Fibroblast of lung (primary cell): ENCODE measurements around the gene XNDC1N. TPM values are rescaled to one million over a fixed set of nuclear protein-coding genes. Genes with fewer than 3 reads are reported as not detected.

ENCODE experiments used
- DNase-seq, 2 donors: peaks; one replicate each; pipeline versions ENCODE4 v3.0.0 to v3.0.0-alpha.2; 2010; ENCODE audit warnings: low read depth in 2 of 2
- H2AFZ ChIP-seq: 2 replicates; pipeline ENCODE4 v1.5.1; 2012; ENCODE audit warnings: low read length, control low read depth, inconsistent platforms
- H3K27ac ChIP-seq: 2 replicates; pipeline ENCODE4 v1.5.1; 2011; ENCODE audit warnings: low read length, control low read depth; ENCODE audit not compliant: insufficient read depth
- H3K27me3 ChIP-seq: 2 replicates; pipeline ENCODE4 v1.5.1; 2011; ENCODE audit warnings: mild to moderate bottlenecking, low read length; ENCODE audit not compliant: control insufficient read depth, insufficient read depth
- H3K36me3 ChIP-seq: 2 replicates; pipeline ENCODE4 v1.5.1; 2011; ENCODE audit warnings: low read length; ENCODE audit not compliant: control insufficient read depth, insufficient read depth
- H3K4me1 ChIP-seq: 2 replicates; pipeline ENCODE4 v1.5.1; 2011; ENCODE audit warnings: low read length; ENCODE audit not compliant: control insufficient read depth, insufficient read depth; ENCODE audit errors: extremely low read depth
- H3K4me2 ChIP-seq: 2 replicates; pipeline ENCODE4 v1.5.1; 2011; ENCODE audit warnings: low read length, control low read depth; ENCODE audit not compliant: insufficient read depth; ENCODE audit errors: extremely low read depth
- H3K4me3 ChIP-seq, 4 experiments: fragments of 200-600 bp in 1 of 4; sonication (generic) in 1 of 4; replicated peaks in 1 of 4; 2 replicates each; pipeline ENCODE4 v1.5.1; 2011 to 2016; ENCODE audit warnings: low read length in 4 of 4, low read depth in 3 of 4, mild to moderate bottlenecking in 3 of 4, control low read depth in 2 of 4, inconsistent platforms in 1 of 4, mixed read lengths in 1 of 4; ENCODE audit not compliant: insufficient read depth in 1 of 4; ENCODE audit errors: control extremely low read depth in 1 of 4
- H3K79me2 ChIP-seq: 2 replicates; pipeline ENCODE4 v1.5.1; 2012; ENCODE audit warnings: mild to moderate bottlenecking, low read length, inconsistent platforms; ENCODE audit not compliant: control insufficient read depth, insufficient read depth
- H3K9ac ChIP-seq: 2 replicates; pipeline ENCODE4 v1.5.1; 2011; ENCODE audit warnings: mild to moderate bottlenecking, low read length, control low read depth; ENCODE audit not compliant: insufficient read depth
- H3K9me3 ChIP-seq: 2 replicates; pipeline ENCODE4 v1.5.1; 2012; ENCODE audit warnings: low read depth, low read length; ENCODE audit not compliant: control insufficient read depth, insufficient read depth
- H4K20me1 ChIP-seq: 2 replicates; pipeline ENCODE4 v1.5.1; 2011; ENCODE audit warnings: low read length; ENCODE audit not compliant: control insufficient read depth, insufficient read depth; ENCODE audit errors: extremely low read depth
- EZH2 ChIP-seq: IDR thresholded peaks from 2 replicates; pipeline ENCODE4 v1.5.1; 2012; ENCODE audit warnings: low read length, control low read depth, mild to moderate bottlenecking; ENCODE audit errors: missing control alignments
- polyA plus RNA-seq, 2 donors: library from polyadenylated mRNA; depleted of rRNA in 1 of 2; stranded (reverse) in 1 of 2; unstranded in 1 of 2; fragments of >200 nt; gene quantifications; 2 replicates each; pipeline ENCODE4 v1.2.1, GENCODE V29; 2011 to 2012; ENCODE audit warnings: missing spikeins in 1 of 2
- total RNA-seq: library from RNA; depleted of rRNA; stranded (reverse); fragments of >200 nt; gene quantifications from 2 replicates; pipeline ENCODE4 v1.2.1, GENCODE V29; 2014
- TF ChIP-seq, protein P1 (sequence below), 2 donors: IDR thresholded peaks in 1 of 2; conservative IDR thresholded peaks in 1 of 2; 1 replicate in 1 of 2; 2 replicates in 1 of 2; pipeline ENCODE4 v1.5.1; 2011 to 2012; ENCODE audit warnings: low read length in 2 of 2, control low read depth in 1 of 2, inconsistent platforms in 1 of 2, low read depth in 1 of 2, mild to moderate bottlenecking in 1 of 2

The XNDC1N gene
- total and polyA plus RNA-seq, 2 donors (not counting 1 experiment from before 2014, with no cell fraction given), result 3.5 to 5.1 TPM

DNA sequence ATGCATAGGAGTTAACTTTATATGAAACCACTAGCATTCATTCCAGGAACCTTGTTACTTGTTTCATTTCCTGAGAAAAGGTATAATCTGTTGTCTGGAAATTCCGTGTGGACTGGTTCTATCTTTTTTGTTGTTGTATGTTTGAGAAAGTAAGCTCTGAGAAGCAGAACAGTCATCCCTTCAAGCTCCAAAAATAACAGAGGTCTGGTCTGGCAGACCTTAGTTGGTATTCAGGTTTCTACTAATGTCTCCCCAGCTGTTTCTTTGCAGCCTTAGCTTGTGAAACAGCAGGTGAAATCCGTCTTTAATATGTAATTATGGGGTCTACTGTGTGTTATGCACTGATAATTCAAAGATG is 2.8 kb upstream of the XNDC1N start:
- Histone ChIP-seq H4K20me1 (no peaks in the 10 kb centered on the region), H3K27me3 (no peaks in the 10 kb centered on the region), H3K79me2 (peaks cover 42% of the 10 kb centered on the region), H3K4me2 (no peak overlapping the region), H3K27ac (no peak overlapping the region), H3K9me3 (no peaks in the 10 kb centered on the region), H3K4me3 (no peak overlapping the region), H3K36me3 (no peaks in the 10 kb centered on the region), H2AFZ (no peak overlapping the region), H3K9ac (no peak overlapping the region), H3K4me1 (peaks cover 3% of the 10 kb centered on the region)
- TF ChIP-seq, protein P1, sequence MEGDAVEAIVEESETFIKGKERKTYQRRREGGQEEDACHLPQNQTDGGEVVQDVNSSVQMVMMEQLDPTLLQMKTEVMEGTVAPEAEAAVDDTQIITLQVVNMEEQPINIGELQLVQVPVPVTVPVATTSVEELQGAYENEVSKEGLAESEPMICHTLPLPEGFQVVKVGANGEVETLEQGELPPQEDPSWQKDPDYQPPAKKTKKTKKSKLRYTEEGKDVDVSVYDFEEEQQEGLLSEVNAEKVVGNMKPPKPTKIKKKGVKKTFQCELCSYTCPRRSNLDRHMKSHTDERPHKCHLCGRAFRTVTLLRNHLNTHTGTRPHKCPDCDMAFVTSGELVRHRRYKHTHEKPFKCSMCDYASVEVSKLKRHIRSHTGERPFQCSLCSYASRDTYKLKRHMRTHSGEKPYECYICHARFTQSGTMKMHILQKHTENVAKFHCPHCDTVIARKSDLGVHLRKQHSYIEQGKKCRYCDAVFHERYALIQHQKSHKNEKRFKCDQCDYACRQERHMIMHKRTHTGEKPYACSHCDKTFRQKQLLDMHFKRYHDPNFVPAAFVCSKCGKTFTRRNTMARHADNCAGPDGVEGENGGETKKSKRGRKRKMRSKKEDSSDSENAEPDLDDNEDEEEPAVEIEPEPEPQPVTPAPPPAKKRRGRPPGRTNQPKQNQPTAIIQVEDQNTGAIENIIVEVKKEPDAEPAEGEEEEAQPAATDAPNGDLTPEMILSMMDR (conservative IDR thresholded peaks at IDR 0.05 in 1 of 2, IDR thresholded peaks at IDR 0.05 in 1 of 2; ENCODE audit: low read depth in 1 of 2, low read length in 2 of 2), result no peak
- TF ChIP-seq EZH2, result no peak
- DNase-seq, result peak in 1 of 2 donors; percentile 72

DNA sequence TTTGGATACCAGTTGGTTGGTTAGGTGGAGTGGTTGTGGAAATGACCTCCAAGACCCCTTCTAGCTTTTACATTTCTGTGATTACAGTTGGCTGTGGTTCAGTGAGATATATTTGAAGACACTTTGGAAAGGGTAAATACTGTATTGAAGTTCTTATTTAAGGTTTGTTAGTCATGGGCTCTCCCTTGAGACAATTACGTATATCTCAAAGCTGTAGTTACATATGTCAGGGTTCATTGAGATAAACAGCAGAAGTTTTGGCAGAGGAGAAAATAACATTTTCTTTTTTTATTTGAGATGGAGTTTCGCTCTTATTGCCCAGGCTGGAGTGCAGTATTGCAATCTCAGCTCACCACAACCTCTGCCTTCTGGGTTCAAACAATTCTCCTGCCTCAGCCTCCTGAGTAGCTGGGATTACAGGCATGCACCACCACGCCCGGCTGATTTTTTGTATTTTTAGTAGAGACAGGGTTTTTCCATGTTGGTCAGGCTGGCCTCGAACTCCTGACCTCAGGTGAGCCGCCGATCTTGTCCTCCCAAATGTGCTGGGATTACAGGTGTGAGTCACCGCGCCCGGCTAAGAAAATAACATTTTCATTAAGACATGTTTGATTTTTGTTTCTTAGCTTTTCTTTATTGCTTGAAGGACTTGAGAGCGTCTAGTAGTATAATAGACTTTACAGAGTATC is 2.3 kb upstream of the XNDC1N start:
- H3K27ac ChIP-seq, result no peak overlapping the region
- DNase-seq, result no peak
- no peak overlapping the region for H2AFZ ChIP-seq
- no peaks in the 10 kb centered on the region for H3K36me3 ChIP-seq
- peaks cover 42% of the 10 kb centered on the region for H3K79me2 ChIP-seq
- no peak for TF ChIP-seq EZH2
- TF ChIP-seq, protein P1 (conservative IDR thresholded peaks at IDR 0.05 in 1 of 2, IDR thresholded peaks at IDR 0.05 in 1 of 2; ENCODE audit: low read depth in 1 of 2, low read length in 2 of 2), result no peak
- no peak overlapping the region for H3K9ac ChIP-seq
- peaks cover 3% of the 10 kb centered on the region for H3K4me1 ChIP-seq
- no peaks in the 10 kb centered on the region for H4K20me1 ChIP-seq
- no peaks in the 10 kb centered on the region for H3K9me3 ChIP-seq
- H3K4me2 ChIP-seq, result no peak overlapping the region
- peak overlapping the region in 1 of 4 experiments; percentile 72 for H3K4me3 ChIP-seq
- H3K27me3 ChIP-seq, result no peaks in the 10 kb centered on the region

DNA sequence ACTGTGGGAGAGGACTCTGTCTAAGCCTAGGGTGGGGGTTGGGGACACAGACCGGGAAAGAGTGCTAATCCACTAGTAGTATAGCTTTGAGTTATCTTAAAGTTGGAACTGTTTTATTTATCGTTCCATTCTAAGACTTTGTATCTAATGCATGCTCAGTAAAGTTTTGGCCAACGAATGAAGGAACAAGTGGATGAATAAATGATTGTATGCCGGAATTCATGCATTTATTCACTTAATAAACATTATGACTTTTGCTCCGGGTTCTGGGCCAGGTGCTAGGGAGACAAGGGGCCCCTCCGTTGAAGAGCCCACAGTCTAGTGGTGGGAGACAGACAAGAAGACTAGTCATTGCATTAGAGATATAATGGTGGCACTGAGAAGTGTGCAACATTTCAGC is 1.1 kb upstream of the XNDC1N start:
- Histone ChIP-seq H2AFZ (no peak overlapping the region), H3K36me3 (no peaks in the 10 kb centered on the region), H3K79me2 (peaks cover 42% of the 10 kb centered on the region), H3K27me3 (no peaks in the 10 kb centered on the region), H3K9ac (peak overlapping the region; percentile 66), H3K4me1 (peaks cover 3% of the 10 kb centered on the region), H3K4me2 (peak overlapping the region; percentile 96), H3K27ac (peak overlapping the region; percentile 92), H3K9me3 (no peaks in the 10 kb centered on the region), H3K4me3 (peak overlapping the region; percentile 72 to 97 (median 94)), H4K20me1 (no peaks in the 10 kb centered on the region)
- no peak for TF ChIP-seq EZH2
- TF ChIP-seq, protein P1 (conservative IDR thresholded peaks at IDR 0.05 in 1 of 2, IDR thresholded peaks at IDR 0.05 in 1 of 2; ENCODE audit: low read depth in 1 of 2, low read length in 2 of 2), result no peak
- no peak for DNase-seq
